ENCODE results near the gene CEP68. TPM values are rescaled to one million over a fixed set of nuclear protein-coding genes. Genes with fewer than 3 reads are reported as not detected.
"Not testable (repeated sequence)": the region's sequence is repeated elsewhere in the genome, so short reads cannot be mapped to it uniquely, and the experiment has no call there.

Gene CEP68
- total RNA-seq, 1 donor from 2014 or later: 20.9 TPM

DNA sequence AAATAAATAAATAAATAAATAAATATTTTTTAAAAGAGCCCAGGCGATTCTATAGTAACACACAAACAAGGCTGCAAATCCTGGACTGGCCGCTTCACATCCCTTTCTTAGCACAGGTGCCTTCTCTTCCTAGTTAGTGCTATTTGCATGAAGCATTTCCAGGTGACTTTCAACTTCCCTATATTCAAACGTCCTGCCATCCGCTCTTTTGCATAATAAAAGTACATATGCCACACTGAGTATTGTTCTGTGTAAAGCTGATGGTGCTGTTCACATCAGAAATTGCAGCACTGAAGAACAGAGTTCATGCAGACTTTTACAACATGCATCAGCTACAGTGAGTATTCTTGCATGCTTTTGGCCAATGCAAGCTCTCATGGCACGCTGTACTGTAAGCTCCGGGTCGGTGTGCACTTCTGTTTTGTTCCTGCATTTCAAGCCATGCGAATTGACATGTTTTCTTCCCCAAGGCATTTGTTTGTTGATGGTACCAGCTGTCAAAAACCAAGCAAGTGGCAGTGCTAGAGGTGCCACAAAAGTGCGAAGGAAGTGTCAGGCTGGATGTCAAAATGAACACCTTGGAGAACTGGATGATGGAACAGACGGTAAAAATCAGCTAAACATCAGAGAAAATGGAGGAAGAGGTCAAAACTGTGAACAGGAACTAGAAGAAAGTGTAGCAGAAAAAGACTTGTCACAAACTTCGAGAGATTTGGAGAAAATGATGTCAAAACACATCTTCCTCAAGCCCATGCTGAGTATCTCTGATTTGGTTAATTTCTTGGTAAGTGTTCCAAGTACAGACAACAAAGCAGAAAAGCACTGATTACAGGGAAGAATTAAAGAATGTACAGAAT lies 25.5 kb upstream of the CEP68 start:
- no peak for DNase-seq (ENCODE audit: low spot score)

DNA sequence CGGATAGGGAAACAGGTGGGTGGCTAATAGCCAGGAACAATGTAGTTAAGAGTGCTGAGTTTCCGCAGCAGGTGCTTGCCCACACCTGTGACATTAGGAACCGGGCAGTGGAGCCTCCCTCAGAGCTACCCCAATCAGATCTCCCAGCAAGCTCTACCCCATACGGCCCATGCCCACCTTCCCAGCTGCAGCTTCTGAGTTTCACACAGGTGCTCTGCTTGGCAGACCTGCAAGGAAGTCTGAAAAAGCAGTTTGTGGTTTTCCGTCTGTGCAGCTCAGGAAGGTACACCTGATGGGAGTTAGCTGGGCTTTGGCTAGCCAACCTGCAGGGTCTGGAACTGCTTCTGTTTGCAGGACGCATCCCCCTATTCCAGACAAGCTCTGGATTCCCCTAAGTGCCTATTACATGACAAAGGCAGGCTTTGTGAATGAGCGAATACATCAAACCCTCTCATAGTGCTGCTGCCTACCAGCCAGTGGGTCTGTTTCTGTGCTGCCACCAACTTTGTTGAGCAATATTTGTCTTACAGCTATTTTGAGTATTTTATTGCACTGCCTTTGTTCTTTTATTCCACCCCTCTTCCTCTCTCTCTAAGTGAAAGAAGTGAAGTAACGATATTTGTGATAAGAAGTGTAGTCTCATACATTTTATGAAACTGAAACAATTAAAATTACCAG lies 24.7 kb upstream of the CEP68 start:
- no peak for DNase-seq (ENCODE audit: low spot score)

DNA sequence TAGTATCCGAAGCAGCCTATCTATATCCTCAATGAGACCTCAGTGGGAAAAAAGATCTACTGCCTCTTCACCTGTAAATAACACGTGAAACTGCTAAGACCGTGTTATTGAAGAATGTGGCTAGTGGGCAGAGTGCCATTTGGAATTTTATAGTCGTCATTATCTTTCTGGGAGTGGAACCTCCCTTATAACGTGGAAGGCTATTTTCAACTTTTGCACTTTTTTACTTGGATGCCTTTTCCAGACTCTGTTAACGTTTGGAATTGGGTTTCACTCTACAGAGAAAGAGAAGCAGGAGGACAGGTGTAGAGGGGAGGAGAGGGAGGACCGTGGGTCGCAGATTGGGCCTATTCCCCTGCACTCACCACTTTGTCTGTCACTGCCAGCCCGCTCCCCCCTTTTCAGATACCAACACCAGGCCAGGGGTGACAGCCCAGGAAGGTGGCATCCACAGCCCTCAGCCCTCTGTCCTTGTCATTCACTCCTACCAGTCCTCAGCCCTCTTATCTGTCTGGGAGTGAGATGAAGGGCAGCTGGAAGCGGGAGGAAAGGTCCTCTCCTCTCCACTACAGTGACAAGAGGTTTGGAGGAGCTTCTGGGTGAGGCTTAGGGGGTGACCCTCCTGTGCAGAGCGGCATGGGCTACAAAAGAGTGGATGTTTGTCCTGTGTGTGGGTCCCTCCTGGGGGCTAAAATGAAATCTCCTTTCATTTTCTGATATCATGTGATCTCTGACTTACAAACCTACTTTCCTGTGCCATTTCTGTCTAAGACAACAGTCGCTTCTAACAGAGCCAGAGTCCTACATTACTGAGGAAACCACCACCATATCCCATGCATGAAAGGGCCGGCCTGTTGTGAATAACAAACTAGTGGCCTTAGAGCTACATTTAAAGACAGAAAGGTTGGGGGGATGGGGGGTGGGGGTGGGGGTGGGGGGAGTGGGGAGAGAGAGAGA lies 23.9 kb upstream of the CEP68 start:
- no peak for DNase-seq (ENCODE audit: low spot score)

DNA sequence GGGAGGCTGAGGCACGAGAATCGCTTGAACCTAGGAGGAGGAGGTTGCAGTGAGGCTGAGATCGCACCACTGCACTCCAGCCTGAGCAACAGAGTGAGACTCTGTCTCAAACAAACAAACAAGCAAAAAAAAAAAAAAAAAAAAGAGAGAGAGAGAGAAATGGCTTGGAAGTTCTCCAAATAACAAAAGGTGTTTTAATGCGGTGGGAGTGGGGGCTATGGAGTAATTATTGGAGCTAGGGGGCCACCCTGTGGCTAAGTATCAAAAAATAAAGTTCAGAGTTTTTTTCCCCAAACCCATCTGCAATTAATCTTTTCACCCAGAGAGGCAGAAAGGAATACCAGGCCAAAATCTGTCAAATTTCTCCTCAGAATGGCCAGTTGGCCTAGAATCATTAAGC lies 23.0 kb upstream of the CEP68 start:
- DNase-seq (ENCODE audit: low spot score): no peak

DNA sequence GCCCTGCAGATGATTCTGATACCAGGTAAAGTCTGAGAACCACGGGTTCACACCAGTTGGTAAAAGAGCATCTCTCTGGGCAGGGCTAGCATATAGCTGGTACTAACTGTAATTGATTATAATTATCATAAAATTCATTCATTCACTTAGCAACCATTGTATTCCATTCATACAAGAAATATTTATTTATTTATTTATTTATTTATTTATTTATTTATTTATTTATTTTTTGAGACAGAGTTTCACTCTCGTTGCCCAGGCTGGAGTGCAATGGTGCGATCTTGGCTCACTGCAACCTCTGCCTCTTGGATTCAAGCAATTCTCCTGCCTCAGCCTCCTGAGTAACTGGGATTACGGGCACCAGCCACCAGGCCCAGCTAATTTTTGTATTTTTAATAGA lies 22.5 kb upstream of the CEP68 start:
- not testable (repeated sequence) for DNase-seq (ENCODE audit: low spot score)

DNA sequence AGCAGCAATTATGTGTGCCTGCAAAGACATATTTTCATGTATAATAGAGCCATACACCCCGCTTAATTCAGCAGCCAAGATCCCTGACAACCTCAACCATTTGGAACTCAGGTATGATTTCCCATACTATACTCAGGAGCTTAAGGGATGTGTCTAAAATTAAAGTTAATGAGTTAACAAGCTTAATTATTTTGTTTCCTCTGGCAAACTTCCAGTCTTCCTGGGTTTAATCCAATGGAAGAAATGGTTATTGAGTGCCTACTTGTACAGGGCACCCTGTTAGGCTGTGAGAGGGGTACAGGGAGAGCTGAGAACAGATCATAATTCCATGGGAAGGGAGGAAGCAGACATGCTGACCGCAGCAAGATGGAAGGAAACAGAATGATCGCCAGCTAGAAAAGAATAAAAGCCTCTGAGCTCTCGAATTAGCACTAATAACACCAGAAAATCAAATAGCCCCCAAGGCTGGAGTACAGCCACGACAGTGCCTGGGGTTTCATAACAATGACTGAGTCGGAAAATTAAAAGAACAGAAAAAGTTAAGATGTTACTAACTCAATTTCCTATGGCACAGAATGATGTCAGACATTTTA lies 20.8 kb upstream of the CEP68 start:
- no peak for DNase-seq (ENCODE audit: low spot score)

DNA sequence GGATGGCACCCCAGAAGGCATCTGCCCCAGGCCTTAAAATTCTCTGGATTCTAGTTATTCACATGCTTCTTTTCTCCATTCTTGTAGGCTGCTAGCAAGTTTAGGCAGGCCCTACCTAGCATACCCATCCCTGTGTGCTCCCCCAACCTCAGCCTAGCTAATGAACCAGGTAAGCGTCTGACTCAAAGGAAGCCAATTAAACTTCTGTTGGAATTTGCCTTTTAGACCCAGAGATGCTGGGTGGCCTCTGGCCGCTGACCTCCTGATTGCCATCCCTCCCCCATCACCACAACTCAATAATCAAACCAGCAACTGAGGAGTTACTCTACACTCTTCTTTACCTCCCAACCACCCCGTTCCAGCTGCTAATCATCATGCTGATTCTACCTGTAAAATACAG lies 19.0 kb upstream of the CEP68 start:
- DNase-seq (ENCODE audit: low spot score): no peak

DNA sequence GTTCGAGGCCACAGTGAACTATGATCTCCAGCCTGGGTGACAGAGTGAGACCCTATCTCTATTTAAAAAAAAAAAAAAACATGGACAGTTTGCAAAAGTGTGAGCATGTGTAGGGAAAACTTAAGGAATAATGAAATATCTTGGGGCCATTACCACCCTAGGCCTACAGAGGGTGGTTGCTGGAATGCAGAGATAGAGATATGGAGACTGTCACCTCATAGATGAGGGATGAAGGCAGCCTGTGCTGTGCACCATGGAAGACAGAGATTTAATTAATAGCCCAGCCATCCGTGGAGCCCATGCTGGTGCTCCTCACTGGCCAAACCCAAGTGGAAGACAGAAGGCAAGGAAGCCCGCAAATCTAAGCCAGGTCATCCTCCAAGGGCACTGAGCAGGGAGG lies 16.6 kb upstream of the CEP68 start:
- no peak for DNase-seq (ENCODE audit: low spot score)

DNA sequence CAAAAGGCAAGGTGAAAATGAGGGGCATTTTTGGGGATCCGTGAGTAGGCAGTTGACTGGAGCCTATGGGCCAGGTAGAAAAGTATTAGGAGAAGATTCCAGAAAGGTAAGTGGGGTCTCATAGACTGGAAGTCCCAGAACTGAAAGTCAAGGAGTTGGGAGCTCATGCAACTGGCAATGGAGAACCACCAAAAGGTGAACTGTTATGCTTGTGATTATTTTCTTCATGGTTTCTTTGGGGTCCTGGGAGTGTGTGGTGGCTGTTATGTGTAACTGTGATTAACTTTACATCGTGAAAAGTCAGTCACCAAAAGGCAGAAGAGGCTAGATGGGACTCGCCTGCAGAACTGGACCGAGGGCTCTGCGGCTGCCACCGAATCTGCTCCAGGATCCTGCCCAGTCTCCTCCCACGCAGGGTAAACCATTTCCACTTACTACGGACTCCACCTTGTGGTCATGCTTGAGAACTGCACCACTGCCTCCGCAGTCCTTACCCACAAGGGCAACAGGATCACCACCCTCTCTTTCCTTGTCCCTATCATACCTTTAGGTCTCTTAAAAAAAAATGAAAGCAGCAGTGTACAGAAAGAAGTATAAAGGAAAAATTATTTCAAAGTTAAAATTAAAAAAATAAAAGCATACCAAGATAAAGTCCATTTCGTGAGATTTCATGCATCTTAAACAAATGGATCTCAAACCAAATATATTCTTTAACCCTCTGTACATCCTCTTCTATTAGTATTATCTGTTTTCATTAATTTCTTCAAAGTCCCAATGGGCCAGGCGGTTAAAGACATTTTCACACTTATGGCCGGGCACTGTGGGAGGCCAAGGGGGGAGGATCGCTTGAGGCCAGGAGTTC lies 15.6 kb upstream of the CEP68 start:
- DNase-seq (ENCODE audit: low spot score): peak; percentile 86

DNA sequence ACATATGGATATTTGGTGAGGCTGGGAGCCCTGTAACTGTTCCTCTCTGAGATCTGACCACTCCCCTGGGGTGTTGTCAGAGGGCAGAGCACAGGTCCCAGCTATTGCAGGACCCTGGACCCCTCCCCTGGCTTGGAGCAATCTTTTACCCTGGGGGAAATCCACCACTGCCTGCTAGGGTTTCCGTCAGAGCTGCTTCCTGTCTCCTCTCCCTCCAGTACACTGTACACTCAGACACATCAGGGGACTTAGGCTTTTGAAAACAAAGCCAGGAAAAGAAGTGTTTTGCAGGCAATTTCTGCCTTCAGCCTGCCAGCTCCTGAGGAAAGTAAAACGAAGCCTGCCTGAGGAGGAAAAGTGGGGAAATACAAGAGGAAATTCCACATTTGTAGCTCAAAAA lies 13.2 kb upstream of the CEP68 start:
- DNase-seq (ENCODE audit: low spot score): no peak

DNA sequence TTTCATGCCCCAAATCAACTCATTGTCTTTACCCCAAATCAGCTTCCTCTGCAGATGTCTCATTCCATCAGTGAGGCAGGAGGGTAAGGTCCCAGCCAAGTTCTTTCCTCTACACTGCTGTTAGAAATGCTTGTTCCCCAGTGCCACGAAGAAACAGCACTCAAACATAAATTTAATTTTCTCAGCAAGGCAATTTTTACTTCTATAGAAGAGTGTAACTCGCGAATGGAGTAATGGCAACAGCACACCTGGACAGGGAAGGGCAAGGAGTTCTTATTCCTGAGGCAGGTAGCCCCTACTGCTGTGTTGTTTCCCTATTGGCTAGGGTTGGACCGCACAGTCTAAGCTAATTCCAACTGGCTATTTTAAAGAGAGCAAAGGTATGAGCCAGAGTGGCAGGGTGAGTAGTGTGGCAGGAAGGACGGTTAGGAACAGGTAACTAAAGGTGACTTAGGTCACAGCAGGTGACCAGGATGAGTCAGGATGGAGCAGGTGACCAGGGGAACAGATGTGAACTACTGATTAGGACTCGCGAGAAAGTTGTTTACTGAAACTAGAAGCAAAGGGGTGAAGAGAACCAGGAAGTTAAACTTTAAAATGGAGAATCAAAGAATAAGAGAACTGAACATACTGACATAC lies 12.0 kb upstream of the CEP68 start:
- no peak for DNase-seq (ENCODE audit: low spot score)

DNA sequence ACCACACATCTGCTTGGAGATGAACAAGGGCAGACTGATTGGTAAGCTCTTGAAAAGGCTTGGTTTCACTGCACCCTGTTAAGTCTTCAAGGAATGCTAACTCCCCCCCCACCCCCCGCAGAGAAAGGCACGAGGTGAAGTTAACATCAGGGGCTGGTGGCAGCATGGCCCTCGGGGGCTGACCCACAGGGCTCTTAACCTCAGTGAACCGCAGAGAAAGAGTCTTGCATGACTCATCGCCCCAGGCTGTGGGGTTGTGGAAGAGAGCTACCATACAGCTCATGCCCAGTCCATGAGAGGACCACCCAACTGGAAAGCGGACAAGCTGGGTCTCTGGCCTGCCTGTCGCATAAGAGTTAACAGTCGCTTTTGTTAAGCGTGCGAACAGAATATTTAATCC lies 10.6 kb upstream of the CEP68 start:
- no peak for DNase-seq (ENCODE audit: low spot score)

DNA sequence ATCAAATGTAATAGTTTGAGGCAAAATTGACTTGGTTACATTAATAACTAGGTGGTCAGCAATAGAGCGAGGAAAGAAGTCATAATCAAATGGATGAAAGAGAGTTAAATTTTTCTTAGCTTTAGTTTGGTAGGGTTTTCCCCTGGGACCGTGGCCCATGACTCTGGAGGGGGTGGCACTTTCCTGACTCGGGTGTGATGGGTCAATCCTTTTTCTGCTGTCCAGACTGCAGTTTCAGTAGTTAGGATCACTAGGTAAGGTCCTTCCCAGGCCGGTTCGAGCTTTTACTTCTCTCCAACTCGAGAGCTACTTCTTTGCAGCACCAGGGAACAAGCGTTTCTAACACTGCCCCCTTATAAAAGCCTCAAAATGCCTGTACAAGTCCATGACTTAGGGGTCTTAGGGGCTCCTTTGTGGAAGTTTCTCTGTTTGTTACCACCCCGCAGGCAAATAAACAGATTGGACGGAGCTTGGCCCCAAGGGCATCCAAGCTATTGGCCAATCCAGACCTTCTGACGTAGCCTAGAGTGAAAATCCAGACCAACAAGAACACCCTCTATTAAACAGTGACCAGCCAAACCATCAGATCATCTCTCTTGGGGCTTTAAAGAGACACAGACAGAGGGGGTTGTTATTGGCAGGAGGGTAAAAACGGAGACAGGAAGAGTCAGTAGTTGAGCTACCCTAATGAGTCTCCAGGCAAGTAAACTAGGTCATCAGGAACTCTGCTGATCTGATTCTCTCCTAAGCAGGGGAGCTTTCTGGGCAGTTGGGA lies 9.4 kb upstream of the CEP68 start:
- DNase-seq (ENCODE audit: low spot score): no peak

DNA sequence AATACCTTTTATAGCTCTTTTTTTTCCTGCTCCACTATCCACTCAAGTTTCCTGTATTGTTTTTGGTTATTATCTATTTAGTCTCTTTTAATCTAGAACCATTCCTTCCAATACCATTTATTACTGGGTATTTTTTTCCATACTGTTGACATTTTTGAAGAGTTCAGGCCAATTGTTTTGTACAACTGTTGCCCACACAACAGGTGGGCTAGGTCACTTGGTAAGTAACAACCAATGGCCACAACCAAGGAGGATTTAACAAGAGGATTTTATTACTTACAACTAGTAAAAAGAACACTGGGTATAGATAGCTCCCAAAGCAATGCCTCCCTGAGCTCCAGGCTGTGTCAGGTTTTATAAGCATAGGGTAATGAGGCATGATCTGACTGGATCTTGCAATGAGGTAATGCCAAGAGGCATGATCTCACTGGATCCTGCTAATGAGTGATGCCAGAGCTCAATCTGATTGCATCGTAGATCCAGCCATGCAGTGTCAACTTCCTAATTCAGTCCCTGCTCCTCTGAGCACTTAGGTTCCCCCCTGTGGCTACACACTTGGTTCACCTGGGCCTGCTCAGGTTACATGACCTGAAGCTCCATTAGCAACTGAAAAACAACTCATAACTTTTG lies 7.1 kb upstream of the CEP68 start:
- no peak for DNase-seq (ENCODE audit: low spot score)

DNA sequence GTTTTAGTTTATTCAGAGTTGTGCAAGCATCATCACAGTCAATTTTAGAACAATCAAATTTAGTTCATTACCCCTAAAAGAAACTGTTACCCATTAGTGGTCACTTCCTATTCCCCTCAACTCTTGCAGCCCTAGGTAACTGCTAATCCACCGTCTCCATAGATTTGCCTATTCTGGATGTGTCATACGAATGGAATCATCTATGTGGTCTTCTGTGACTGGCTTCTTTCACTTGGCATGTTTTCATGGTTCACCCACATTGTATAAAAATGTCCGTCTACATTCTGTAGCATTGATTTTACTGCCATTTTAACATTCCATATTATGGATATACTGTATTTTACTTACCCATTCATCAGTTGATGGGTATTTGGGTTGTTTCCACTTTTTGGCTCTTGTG lies 5.3 kb upstream of the CEP68 start:
- no peak for DNase-seq (ENCODE audit: low spot score)

DNA sequence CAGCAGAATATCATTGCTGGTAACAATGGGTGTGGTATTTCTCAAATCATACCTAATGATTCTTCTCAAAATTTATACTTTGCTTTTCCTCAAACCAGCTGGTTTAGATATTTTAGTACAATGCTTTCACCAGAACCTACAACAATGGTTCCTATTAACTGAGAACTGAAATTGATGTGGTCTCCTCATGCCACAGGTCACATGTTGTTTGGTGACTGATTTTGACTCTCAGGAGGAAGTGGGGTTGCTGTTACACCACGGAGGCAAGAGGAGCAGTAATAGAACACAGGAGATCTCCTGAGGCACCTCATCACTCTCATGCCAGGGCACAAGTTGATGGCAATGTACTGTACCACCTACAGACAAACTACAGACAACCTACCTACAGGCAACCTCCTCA lies 3.0 kb upstream of the CEP68 start:
- DNase-seq (ENCODE audit: low spot score): no peak

DNA sequence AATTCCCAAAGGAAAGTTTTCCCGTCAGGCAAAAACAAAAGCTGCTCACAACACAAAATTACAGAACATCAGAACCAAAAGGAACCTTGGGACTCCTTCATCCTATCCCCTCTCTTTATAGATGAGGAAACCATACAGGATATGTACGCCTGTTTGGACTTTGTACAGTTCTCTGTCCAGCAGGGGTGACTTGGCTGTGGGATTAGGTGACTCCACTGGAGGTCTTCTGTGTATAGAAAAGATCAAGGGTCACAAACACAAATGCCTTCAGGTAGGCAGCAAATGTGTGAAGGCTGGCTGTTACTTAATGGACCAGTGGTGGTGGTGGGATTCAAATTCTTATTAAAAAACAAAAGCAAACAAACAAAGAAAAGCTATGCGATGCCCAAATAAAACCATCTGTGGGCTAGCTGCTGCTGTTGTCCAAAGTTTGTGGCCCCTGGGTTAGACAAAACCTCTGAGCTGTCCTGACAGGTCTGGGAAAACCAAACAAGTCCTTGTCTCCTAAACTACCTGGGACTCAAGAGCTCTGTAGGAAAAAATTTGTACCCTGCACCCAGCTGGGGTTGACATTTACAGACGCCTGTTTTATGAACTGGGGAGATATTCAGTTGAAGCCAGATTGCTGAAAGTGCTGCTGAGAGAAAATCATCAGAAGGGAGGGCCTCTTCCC lies 1.3 kb upstream of the CEP68 start:
- no peak for DNase-seq (ENCODE audit: low spot score)

DNA sequence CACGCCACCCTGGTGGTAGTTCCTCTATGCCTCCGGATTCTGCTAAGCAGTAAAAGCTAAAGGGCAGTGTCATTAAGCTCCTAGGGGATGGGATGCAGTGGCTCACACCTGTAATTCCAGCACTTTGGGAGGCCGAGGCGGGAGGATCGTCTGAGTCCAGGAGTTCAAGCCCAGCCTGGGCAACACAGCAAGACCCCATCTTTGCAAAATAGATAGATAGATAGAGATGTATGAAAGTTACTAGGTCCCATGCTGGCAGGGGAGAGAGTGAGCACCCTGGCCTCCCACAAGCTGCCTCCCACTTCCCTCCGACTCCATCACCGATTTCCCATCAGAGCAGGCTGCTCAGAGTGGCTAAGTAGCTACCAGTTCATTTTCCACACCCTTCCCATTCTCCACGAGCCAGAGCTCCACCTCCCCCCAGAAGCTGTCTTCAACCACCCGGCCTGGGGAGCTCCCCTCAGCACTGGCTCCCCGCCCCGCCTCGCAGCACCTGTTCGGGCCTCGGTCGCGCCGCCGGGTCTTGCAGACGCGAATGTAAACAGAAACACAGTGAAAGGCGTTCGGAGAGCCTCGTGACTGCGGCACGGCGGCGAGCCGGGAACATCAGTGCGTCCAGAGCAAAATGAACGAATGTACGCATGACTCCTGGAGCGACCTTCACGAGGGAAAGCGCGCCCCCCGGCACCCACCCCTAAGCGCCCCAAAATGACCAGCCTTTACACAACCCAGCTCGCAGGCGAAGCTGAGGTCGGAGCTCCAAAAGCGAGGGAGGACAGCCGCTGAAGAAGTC lies 598 bp upstream of the CEP68 start:
- no peak for DNase-seq (ENCODE audit: low spot score)

All from umbilical cord (tissue), 2 donors.